Measurements from ENCODE around the gene CCDC85B. TPM values are rescaled to one million over a fixed set of nuclear protein-coding genes. Genes with fewer than 3 reads are reported as not detected.

Gene CCDC85B
- total and polyA plus RNA-seq, 2 of the 13 experiments (the other 11 are each of a cell fraction or from before 2014, with no cell fraction given), result 8.2 to 19.5 TPM

DNA sequence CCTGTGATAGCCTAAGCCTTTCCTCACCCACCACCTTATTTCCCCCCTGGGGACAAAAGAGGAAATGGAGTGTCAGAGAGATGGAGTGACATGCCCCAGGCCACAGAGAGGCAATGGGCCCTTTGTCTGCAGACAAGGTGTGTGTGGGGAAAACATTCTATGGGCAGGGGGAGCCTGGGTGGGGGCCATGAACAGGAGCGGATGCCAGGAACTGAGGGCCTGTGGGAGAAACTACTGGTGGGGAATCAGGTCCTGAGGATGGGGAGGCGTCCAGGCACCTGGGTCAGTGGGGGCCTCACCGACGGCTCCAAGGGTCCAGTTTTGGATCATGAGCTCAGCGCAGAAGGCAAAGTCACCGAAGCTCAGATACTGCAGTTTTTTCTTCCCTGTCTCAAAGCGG is 5.2 kb upstream of the CCDC85B start:
- no peaks in the 10 kb centered on the region for H3K9me3 ChIP-seq (ENCODE audit: low read length)
- H3K4me3 ChIP-seq (replicated peaks in 1 of 3; ENCODE audit: insufficient read depth in 1 of 3, low read depth in 2 of 3, low read length in 3 of 3), result no peak overlapping the region
- peaks cover 4 to 19% of the 10 kb centered on the region in 2 experiments; a peak in 4 of 5 replicates for H3K36me3 ChIP-seq (replicated peaks in 1 of 2; ENCODE audit: control insufficient read depth in 1 of 2, insufficient read depth in 2 of 2, low read length in 2 of 2)
- no peak overlapping the region for H2AFZ ChIP-seq (ENCODE audit: low read length)
- CTCF ChIA-PET (ENCODE audit: low intra/inter-chr PET ratio, low total read pairs), result interaction anchor here (0.9 to 2.9 kb wide), 12 partner anchors 8 to 179 kb away, joined by 3 to 77 read pairs (median 5); partner anchors contain the start of genes FOSL1, KAT5 and MUS81
- TF ChIP-seq TRIM24 (CRISPR knock-in tag; IDR thresholded peaks at IDR 0.05) (no peak), ZNF615 (CRISPR knock-in tag; IDR thresholded peaks at IDR 0.05; ENCODE audit: borderline replicate concordance) (no peak)
- peaks cover 54% of the 10 kb centered on the region for H3K4me1 ChIP-seq (ENCODE audit: insufficient read depth, low read length)
- H4K20me1 ChIP-seq (ENCODE audit: insufficient read depth, low read length), result no peaks in the 10 kb centered on the region
- H3K27ac ChIP-seq (ENCODE audit: extremely low read length, insufficient read depth, low read length), result no peak overlapping the region
- H3K9ac ChIP-seq (ENCODE audit: insufficient read depth, low read depth, low read length), result no peak overlapping the region
- no peaks in the 10 kb centered on the region for H3K79me2 ChIP-seq (ENCODE audit: insufficient read depth, low read length)
- H3K27me3 ChIP-seq (ENCODE audit: control insufficient read depth in 1 of 2, insufficient read depth in 2 of 2, low read length in 2 of 2), result no peaks in the 10 kb centered on the region; a peak in 1 of 5 replicates
- WGBS (ENCODE audit: low lambda C conversion rate), result 95% methylated on average over 7 of the region's 7 CpGs
- no peak for DNase-seq (ENCODE audit: low spot score)
- POLR2A ChIA-PET, result interaction anchor here (0.6 to 1.7 kb wide), 7 partner anchors 11 to 141 kb away, joined by 3 to 11 read pairs (median 3); partner anchors contain the start of genes CFL1, FOSL1 and MUS81
- ATAC-seq, result no peak
- no peak for FAIRE-seq
- in situ Hi-C loops (cut with HindIII; ENCODE audit: extremely low pct_ligation_motif_present, low pct_unique_long_range_greater_than_20kb), result no loop called here
- intact Hi-C loops (cut with micrococcal nuclease; ENCODE audit: unreplicated experiment), result loop anchor here (5.0 kb wide), 1 partner anchor 47 kb away; no protein-coding TSS in a partner anchor
- no TSS peak for BruUV-seq (replicated peaks)
- no peak overlapping the region for H3K4me2 ChIP-seq (ENCODE audit: low read depth, low read length)

DNA sequence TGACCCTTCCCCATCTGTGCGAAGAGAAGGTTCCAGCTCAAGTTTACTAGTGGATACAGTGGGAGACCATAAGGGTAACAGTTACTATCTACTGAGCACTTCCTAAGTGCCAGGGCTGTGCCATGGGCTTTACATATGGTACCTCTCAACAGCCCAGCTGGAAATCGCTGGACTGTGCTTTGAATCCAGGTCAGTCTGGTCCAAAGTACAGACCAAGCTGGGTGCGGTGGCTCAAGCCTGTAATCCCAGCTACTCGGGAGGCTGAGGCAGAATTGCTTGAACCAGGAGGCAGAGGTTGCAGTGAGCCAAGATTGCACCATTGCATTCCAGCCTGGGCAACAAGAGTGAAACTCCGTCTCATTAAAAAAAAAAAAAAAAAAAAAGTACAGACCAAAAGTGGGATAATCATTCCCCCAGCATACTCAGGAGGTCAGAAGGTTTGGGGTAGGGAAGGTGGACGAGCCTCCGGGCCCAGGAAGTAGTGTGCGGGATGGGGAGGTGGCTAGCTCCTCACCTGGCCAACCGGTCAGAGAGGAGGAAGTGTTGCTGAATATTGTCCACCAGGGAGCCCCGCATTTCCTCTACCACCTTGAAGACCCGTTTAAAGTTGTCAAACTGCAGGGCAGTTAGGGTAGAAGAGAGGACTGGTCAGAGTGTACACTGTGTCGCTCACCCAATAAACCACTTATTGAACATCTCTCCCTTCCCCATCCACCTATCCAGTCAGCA is 4.5 kb upstream of the CCDC85B start:
- Histone ChIP-seq H3K4me1 (ENCODE audit: insufficient read depth, low read length) (peaks cover 54% of the 10 kb centered on the region), H3K27me3 (ENCODE audit: control insufficient read depth in 1 of 2, insufficient read depth in 2 of 2, low read length in 2 of 2) (no peaks in the 10 kb centered on the region; a peak in 1 of 5 replicates), H3K36me3 (replicated peaks in 1 of 2; ENCODE audit: control insufficient read depth in 1 of 2, insufficient read depth in 2 of 2, low read length in 2 of 2) (peaks cover 4 to 19% of the 10 kb centered on the region in 2 experiments; a peak in 4 of 5 replicates), H3K4me2 (ENCODE audit: low read depth, low read length) (no peak overlapping the region), H3K9ac (ENCODE audit: insufficient read depth, low read depth, low read length) (no peak overlapping the region), H2AFZ (ENCODE audit: low read length) (no peak overlapping the region), H3K27ac (ENCODE audit: extremely low read length, insufficient read depth, low read length) (no peak overlapping the region), H4K20me1 (ENCODE audit: insufficient read depth, low read length) (no peaks in the 10 kb centered on the region), H3K79me2 (ENCODE audit: insufficient read depth, low read length) (peaks cover 4% of the 10 kb centered on the region), H3K4me3 (replicated peaks in 1 of 3; ENCODE audit: insufficient read depth in 1 of 3, low read depth in 2 of 3, low read length in 3 of 3) (no peak overlapping the region), H3K9me3 (ENCODE audit: low read length) (no peaks in the 10 kb centered on the region)
- DNase-seq (ENCODE audit: low spot score) (no peak), ATAC-seq (no peak), FAIRE-seq (no peak)
- WGBS (ENCODE audit: low lambda C conversion rate), result 93% methylated on average over 12 of the region's 12 CpGs
- ChIA-PET POLR2A (interaction anchor here (1.3 to 7.6 kb wide), 3 partner anchors 26 to 174 kb away, joined by 3 to 78 read pairs (median 11); partner anchors contain the start of genes CFL1 and MUS81), CTCF (ENCODE audit: low intra/inter-chr PET ratio, low total read pairs) (interaction anchor here (0.6 to 6.9 kb wide), 3 partner anchors 103 to 418 kb away, joined by 3 to 77 read pairs (median 63); no protein-coding TSS in a partner anchor)
- intact Hi-C loops (cut with micrococcal nuclease; ENCODE audit: unreplicated experiment) (loop anchor here (5.0 kb wide), 1 partner anchor 46 kb away; no protein-coding TSS in a partner anchor), in situ Hi-C loops (cut with HindIII; ENCODE audit: extremely low pct_ligation_motif_present, low pct_unique_long_range_greater_than_20kb) (no loop called here)
- TF ChIP-seq, protein P1, sequence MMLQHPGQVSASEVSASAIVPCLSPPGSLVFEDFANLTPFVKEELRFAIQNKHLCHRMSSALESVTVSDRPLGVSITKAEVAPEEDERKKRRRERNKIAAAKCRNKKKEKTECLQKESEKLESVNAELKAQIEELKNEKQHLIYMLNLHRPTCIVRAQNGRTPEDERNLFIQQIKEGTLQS (CRISPR knock-in tag; IDR thresholded peaks at IDR 0.05), result no peak
- TF ChIP-seq ZNF24 (IDR thresholded peaks at IDR 0.05) (no peak), ZNF350 (CRISPR knock-in tag; IDR thresholded peaks at IDR 0.05; ENCODE audit: borderline replicate concordance, low read depth) (no peak), ZFAT (CRISPR knock-in tag; conservative IDR thresholded peaks at IDR 0.05) (no peak), ZNF781 (CRISPR knock-in tag; IDR thresholded peaks at IDR 0.05; ENCODE audit: borderline replicate concordance, not compliant biosample characterization) (no peak), SETDB1 (CRISPR knock-in tag; IDR thresholded peaks at IDR 0.05; ENCODE audit: borderline replicate concordance) (no peak), ZNF567 (CRISPR knock-in tag; IDR thresholded peaks at IDR 0.05; ENCODE audit: borderline replicate concordance) (no peak), HCFC1 (IDR thresholded peaks at IDR 0.05; ENCODE audit: low read depth, low read length) (no peak), ZNF83 (CRISPR knock-in tag; IDR thresholded peaks at IDR 0.05; ENCODE audit: borderline replicate concordance) (no peak), HOXA5 (CRISPR knock-in tag; IDR thresholded peaks at IDR 0.05) (no peak)
- BruUV-seq (replicated peaks), result no TSS peak

Measured in HepG2 (cell line).